Endothelial cell of umbilical vein (primary cell): ENCODE results near the gene PPP1CA. TPM values are rescaled to one million over a fixed set of nuclear protein-coding genes. Genes with fewer than 3 reads are reported as not detected.

Source experiments
- BruUV-seq: library from RNA; stranded (reverse); fragments of 400-500 nt; replicated peaks from 2 replicates; lab custom pipeline; 2021; lab: Mats Ljungman, UMichigan
- CTCF ChIA-PET: fragments of 300-600, 350-600 bp; sonication (Branson Sonifier 250); formaldehyde crosslinking; loops from one replicate; lab custom pipeline; 2021; ENCODE audit warnings: antibody characterized with exemption, inconsistent platforms; lab: Charles Lee
- POLR2A ChIA-PET: fragments of 300-600, 350-600 bp; sonication (Branson Sonifier 250); formaldehyde crosslinking; loops from one replicate; lab custom pipeline; 2021; ENCODE audit warnings: antibody characterized with exemption, inconsistent platforms; lab: Charles Lee
- DNase-seq: peaks from one replicate; pipeline ENCODE4 v3.0.0-alpha.2; 2011; ENCODE audit warnings: low read depth, low spot score
- FAIRE-seq: peaks from 2 replicates; lab custom pipeline; 2011; peaks lifted over from hg19 to GRCh38; lab: Jason Lieb, UNC
- H2AFZ ChIP-seq: 2 replicates; pipeline ENCODE4 v1.6.0; 2012; ENCODE audit warnings: low read depth, low read length, control low read depth, inconsistent platforms
- H3K27ac ChIP-seq: 2 replicates; pipeline ENCODE4 v1.5.1; 2011; ENCODE audit warnings: low read depth, mild to moderate bottlenecking, control low read depth, low read length, moderate library complexity; ENCODE audit not compliant: insufficient read depth
- H3K27me3 ChIP-seq, 2 experiments: 2 replicates each; pipeline versions ENCODE4 v1.6.0 to v1.6.1; 2011; ENCODE audit warnings: low read length in 2 of 2, mixed read lengths in 1 of 2; ENCODE audit not compliant: control insufficient read depth in 2 of 2, insufficient read depth in 2 of 2
- H3K36me3 ChIP-seq, 2 experiments: 2 replicates in 1 of 2; 3 replicates in 1 of 2; pipeline ENCODE4 v1.5.1; 2011; ENCODE audit warnings: low read length in 2 of 2, mild to moderate bottlenecking in 1 of 2, moderate library complexity in 1 of 2; ENCODE audit not compliant: control insufficient read depth in 2 of 2, insufficient read depth in 2 of 2; ENCODE audit errors: extremely low read depth in 1 of 2
- H3K4me1 ChIP-seq: 3 replicates; pipeline ENCODE4 v1.5.1; 2011; ENCODE audit warnings: mild to moderate bottlenecking, low read length; ENCODE audit not compliant: control insufficient read depth, insufficient read depth; ENCODE audit errors: extremely low read depth
- H3K4me2 ChIP-seq: 2 replicates; pipeline ENCODE4 v1.6.1; 2011; ENCODE audit warnings: low read length, control low read depth, mixed read lengths; ENCODE audit not compliant: insufficient read depth
- H3K4me3 ChIP-seq, 3 experiments: fragments of 200-600 bp in 1 of 3; sonication (generic), shearing (Covaris generic) in 1 of 3; replicated peaks in 1 of 3; 2 replicates each; pipeline ENCODE4 v1.5.1; 2011 to 2016; ENCODE audit warnings: control low read depth in 3 of 3, low read length in 3 of 3, mild to moderate bottlenecking in 2 of 3, inconsistent platforms in 1 of 3, low read depth in 1 of 3, moderate library complexity in 1 of 3; ENCODE audit not compliant: insufficient read depth in 1 of 3
- H3K79me2 ChIP-seq: 2 replicates; pipeline ENCODE4 v1.6.0; 2012; ENCODE audit warnings: low read length, inconsistent platforms; ENCODE audit not compliant: control insufficient read depth, insufficient read depth
- H3K9ac ChIP-seq: replicated peaks from 2 replicates; pipeline ENCODE3; 2011; ENCODE audit warnings: low read length, control low read depth; ENCODE audit not compliant: insufficient read depth; ENCODE audit errors: extremely low read depth
- H3K9me1 ChIP-seq: replicated peaks from 3 replicates; pipeline ENCODE4 v1.6.0; 2011; ENCODE audit warnings: mild to moderate bottlenecking, low read length; ENCODE audit not compliant: control insufficient read depth, insufficient read depth; ENCODE audit errors: extremely low read depth
- H3K9me3 ChIP-seq: replicated peaks from 2 replicates; pipeline ENCODE4 v1.5.1; 2012; ENCODE audit warnings: low read length, inconsistent platforms; ENCODE audit not compliant: control insufficient read depth, insufficient read depth
- H4K20me1 ChIP-seq: replicated peaks from 2 replicates; pipeline ENCODE3; 2011; ENCODE audit warnings: mild to moderate bottlenecking, low read length; ENCODE audit not compliant: control insufficient read depth, insufficient read depth; ENCODE audit errors: extremely low read depth
- EZH2 ChIP-seq: IDR thresholded peaks from 2 replicates; pipeline ENCODE4 v1.6.1; 2012; ENCODE audit warnings: borderline replicate concordance, low read depth, mild to moderate bottlenecking, moderate library complexity, low read length, inconsistent platforms; ENCODE audit not compliant: severe bottlenecking
- FOS ChIP-seq: IDR thresholded peaks from 2 replicates; pipeline ENCODE4 v1.6.1; 2011; ENCODE audit warnings: mild to moderate bottlenecking, low read length, moderate library complexity, borderline replicate concordance; ENCODE audit not compliant: insufficient read depth
- GATA2 ChIP-seq: IDR thresholded peaks from 2 replicates; pipeline ENCODE4 v1.7.0; 2011; ENCODE audit warnings: low read depth, mild to moderate bottlenecking, moderate library complexity, mixed read lengths, low read length; ENCODE audit not compliant: insufficient read length, insufficient read depth
- JUN ChIP-seq: IDR thresholded peaks from 2 replicates; pipeline ENCODE4 v1.6.1; 2011; ENCODE audit warnings: borderline replicate concordance, low read depth; ENCODE audit not compliant: insufficient read length, insufficient read depth
- MYC ChIP-seq: IDR thresholded peaks from one replicate; pipeline ENCODE4 v1.6.1; 2011; ENCODE audit warnings: mild to moderate bottlenecking, low read depth, low read length
- POLR2A ChIP-seq: IDR thresholded peaks from 2 replicates; pipeline ENCODE4 v1.6.1; 2012; ENCODE audit warnings: low read depth, mild to moderate bottlenecking, control low read depth, low read length
- POLR2AphosphoS5 ChIP-seq: IDR thresholded peaks from 2 replicates; pipeline ENCODE4 v1.6.1; 2012; ENCODE audit warnings: low read depth, mild to moderate bottlenecking, control low read depth, low read length, moderate library complexity; ENCODE audit not compliant: insufficient read depth
- dilution Hi-C: fragments of 300-500 bp; cut with MboI; formaldehyde crosslinking; loops from one replicate; pipeline ENCODE4 v1.15.0; 2019; ENCODE audit warnings: low sequenced_read_pairs; ENCODE audit not compliant: extremely low pct_ligation_motif_present
- intact Hi-C: fragments of 100-400 bp; cut with micrococcal nuclease; formaldehyde crosslinking; loops from one replicate; pipeline ENCODE4 v1.10.0; 2022
- polyA plus RNA-seq, 4 experiments: library from polyadenylated mRNA; depleted of rRNA in 3 of 4; stranded (reverse) in 3 of 4; unstranded in 1 of 4; fragments of >200 nt; gene quantifications; 2 replicates each; pipeline versions ENCODE4 v1.2.1 to v1.2.3, GENCODE V29; 2011 to 2012; ENCODE audit warnings: missing spikeins in 1 of 4
- total RNA-seq: library from RNA; stranded (reverse); gene quantifications from 2 replicates; pipeline ENCODE4 v1.2.3, GENCODE V29; 2021
- TF ChIP-seq, protein P1 (sequence below), 2 donors: IDR thresholded peaks; 1 replicate in 1 of 2; 2 replicates in 1 of 2; pipeline ENCODE4 v1.5.1; 2011; ENCODE audit warnings: low read length in 2 of 2, mild to moderate bottlenecking in 2 of 2, moderate library complexity in 2 of 2, control low read depth in 1 of 2, inconsistent platforms in 1 of 2, low read depth in 1 of 2; ENCODE audit not compliant: insufficient read depth in 1 of 2; ENCODE audit errors: extremely low read depth in 1 of 2
- TF ChIP-seq, protein P2 (sequence below): IDR thresholded peaks from 2 replicates; pipeline ENCODE4 v1.6.1; 2011; ENCODE audit not compliant: insufficient read depth, insufficient read length

PPP1CA gene
- total and polyA plus RNA-seq, 2 donors (not counting 3 experiments of a cell fraction or from before 2014, with no cell fraction given) = 192 to 419 TPM

DNA sequence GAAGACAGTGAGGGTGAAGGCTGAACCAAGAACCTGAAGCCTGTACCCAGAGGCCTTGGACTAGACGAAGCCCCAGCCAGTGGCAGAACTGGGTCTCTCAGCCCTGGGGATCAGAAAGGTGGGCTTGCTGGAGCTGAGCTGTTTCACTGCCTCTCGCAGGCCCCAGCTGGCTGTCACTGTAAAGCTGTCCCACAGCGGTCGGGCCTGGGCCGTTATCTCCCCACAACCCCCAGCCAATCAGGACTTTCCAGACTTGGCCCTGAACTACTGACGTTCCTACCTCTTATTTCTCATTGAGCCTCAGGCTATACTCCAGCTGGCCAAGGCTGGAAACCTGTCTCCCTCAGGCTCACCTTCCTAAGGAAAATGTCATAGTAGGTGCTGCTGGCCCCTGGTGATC is 4.1 kb downstream of the PPP1CA start:
- no peak overlapping the region for H2AFZ ChIP-seq
- peaks cover 21% of the 10 kb centered on the region for H3K4me1 ChIP-seq
- peaks cover 6 to 27% of the 10 kb centered on the region in 2 experiments for H3K36me3 ChIP-seq
- DNase-seq (no peak), FAIRE-seq (no peak)
- BruUV-seq = no TSS peak
- POLR2A ChIA-PET = no interaction called here
- CTCF ChIA-PET = interaction anchor here (1.4 to 2.7 kb wide), 2 partner anchors 8 to 15 kb away, joined by 6 to 9 read pairs; no protein-coding TSS in a partner anchor
- H3K9ac ChIP-seq = no peak overlapping the region
- H3K4me3 ChIP-seq = no peak overlapping the region
- intact Hi-C loops = no loop called here
- no peak overlapping the region for H3K4me2 ChIP-seq
- no peak overlapping the region for H3K27ac ChIP-seq
- H3K27me3 ChIP-seq = no peaks in the 10 kb centered on the region
- dilution Hi-C loops = no loop called here
- no peak for TF ChIP-seq EZH2
- no peak for TF ChIP-seq JUN
- TF ChIP-seq FOS = no peak
- no peak for TF ChIP-seq POLR2A
- TF ChIP-seq, protein P1, sequence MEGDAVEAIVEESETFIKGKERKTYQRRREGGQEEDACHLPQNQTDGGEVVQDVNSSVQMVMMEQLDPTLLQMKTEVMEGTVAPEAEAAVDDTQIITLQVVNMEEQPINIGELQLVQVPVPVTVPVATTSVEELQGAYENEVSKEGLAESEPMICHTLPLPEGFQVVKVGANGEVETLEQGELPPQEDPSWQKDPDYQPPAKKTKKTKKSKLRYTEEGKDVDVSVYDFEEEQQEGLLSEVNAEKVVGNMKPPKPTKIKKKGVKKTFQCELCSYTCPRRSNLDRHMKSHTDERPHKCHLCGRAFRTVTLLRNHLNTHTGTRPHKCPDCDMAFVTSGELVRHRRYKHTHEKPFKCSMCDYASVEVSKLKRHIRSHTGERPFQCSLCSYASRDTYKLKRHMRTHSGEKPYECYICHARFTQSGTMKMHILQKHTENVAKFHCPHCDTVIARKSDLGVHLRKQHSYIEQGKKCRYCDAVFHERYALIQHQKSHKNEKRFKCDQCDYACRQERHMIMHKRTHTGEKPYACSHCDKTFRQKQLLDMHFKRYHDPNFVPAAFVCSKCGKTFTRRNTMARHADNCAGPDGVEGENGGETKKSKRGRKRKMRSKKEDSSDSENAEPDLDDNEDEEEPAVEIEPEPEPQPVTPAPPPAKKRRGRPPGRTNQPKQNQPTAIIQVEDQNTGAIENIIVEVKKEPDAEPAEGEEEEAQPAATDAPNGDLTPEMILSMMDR (IDR thresholded peaks at IDR 0.05; ENCODE audit: extremely low read depth in 1 of 2, insufficient read depth in 1 of 2, low read depth in 1 of 2, low read length in 2 of 2) = no peak
- no peak for TF ChIP-seq MYC
- TF ChIP-seq GATA2 = no peak
- no peak for TF ChIP-seq POLR2AphosphoS5
- TF ChIP-seq, protein P2, sequence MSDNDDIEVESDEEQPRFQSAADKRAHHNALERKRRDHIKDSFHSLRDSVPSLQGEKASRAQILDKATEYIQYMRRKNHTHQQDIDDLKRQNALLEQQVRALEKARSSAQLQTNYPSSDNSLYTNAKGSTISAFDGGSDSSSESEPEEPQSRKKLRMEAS = no peak
- H3K9me1 ChIP-seq = no peaks in the 10 kb centered on the region
- peaks cover 19% of the 10 kb centered on the region for H3K79me2 ChIP-seq
- no peaks in the 10 kb centered on the region for H4K20me1 ChIP-seq
- H3K9me3 ChIP-seq = no peaks in the 10 kb centered on the region
